ENCODE data around the gene KCP.

KCP gene

GRCh38 chr7:128886391-128887168, 23.9 kb downstream of the KCP start:
- DNase-seq (ENCODE audit: low read depth): no peak

DNA sequence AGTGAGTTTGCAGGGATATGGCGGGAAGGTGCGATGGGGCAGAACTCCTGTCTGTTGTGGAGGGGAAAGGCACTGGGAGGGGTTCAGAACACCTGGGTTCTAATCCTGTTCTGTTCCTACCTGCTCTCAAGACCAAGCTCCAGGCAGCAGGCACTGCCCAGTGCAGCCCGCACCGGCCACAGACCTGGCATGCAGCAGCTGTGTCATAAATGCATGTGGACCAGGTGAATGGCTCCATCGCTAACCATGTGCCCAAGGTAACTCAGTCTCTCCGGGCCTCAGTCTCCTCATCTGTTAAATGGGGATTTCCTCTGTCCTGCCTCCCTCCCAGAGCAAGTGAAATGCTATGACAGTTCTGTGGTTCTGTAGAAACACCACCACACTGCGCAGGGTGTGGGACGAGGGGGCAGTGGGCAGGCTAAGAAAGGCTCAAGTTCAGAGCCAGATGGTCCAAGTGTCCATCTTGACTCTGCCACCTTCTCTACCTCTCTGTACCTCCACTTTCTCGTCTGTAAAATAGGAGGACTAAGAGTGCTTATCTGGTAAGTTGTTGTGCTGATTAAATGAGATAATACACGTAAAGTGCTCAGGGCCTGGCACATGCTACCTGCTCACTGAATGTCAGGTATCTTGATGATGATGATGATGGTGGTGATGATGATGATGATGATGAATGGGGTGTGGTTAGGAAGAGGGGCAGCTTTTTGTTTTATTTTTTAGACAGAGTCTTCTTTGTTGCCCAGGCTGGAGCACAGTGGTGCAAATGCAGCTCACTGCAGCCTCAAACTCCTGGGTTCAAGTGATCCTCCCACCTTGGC, 24.9 kb downstream of the KCP start:
- no peak for DNase-seq (ENCODE audit: low read depth)

GRCh38 chr7:128884561-128885369, 25.7 kb downstream of the KCP start:
- no peak for DNase-seq (ENCODE audit: low read depth)

DNA sequence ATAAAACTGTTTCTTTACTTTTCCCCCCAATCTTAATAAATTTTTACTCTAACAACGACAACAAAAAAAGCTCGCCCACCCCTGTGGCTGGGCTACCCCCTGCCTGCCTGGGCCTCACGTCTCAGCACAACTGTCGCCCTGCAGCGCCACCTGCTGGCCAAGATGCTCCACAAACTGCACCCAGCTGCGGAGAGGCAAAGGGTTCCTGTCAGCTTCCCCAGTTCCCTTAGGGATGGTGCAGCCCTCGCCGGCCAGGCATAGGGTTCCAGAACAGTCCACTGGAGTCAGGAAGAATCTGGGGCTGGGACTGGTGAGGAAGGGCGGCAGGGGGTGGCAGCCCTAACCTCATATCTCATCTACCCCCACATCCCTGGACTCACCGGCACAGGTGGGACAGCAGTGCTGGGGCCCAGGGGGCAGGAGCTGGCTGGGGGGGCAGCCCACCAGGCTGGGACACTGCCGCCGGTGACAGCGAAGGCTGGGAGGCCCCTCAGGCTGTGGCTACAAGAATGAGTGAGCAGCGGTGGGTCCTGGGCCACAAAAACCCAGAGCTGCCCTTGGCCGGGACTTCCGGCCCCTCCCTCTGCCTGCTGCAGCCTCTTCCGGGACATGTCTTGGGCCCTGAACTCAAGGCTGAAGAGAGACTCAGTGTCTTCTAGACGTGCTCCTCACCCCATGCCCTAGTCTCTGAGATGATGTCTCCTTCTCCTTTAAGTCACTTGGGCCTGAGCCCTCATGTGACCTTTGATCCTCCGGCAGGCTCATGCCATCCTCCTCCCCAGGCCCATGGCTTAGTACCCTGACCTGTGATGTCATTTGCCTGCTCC, 26.7 kb downstream of the KCP start:
- DNase-seq (ENCODE audit: low read depth): no peak

GRCh38 chr7:128882134-128882533, 28.4 kb downstream of the KCP start:
- no peak for DNase-seq (ENCODE audit: low read depth)

DNA sequence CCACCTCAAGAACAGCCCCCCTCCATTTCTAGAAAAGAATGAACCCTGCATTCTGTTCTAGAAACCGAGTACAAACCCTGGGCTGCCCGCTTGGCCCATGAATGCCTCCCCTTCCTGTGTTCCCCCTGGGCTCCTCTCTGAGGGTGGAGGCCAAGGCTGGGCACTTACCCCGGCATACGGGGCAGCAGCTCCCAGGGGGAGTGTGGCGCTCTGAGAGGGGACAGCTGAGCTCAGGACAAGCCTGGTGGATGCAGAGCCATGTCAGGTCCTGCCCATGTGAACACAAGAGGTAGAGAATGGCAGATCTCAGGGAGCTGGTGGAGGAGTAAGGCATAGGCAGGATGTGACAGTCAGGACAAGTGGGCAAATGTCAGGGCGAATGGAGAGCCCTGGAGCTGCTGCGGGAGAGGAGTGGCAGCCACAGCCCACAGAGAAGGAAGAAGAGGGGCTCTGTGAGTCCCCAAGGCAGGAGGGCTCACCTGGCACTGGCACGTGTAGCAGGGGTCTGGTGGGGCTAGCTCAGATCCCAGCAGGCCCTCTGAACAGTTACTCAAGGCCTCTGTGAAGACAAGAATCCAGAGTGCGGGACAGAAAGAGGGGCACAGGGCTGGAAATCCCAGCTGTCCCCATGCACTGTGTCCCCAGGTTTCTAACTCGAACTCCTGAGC, 28.9 kb downstream of the KCP start:
- no peak for DNase-seq (ENCODE audit: low read depth)

GRCh38 chr7:128880791-128881457, 29.6 kb downstream of the KCP start:
- DNase-seq (ENCODE audit: low read depth): no peak

GRCh38 chr7:128879939-128880746, 30.4 kb downstream of the KCP start:
- no peak for DNase-seq (ENCODE audit: low read depth)

DNA sequence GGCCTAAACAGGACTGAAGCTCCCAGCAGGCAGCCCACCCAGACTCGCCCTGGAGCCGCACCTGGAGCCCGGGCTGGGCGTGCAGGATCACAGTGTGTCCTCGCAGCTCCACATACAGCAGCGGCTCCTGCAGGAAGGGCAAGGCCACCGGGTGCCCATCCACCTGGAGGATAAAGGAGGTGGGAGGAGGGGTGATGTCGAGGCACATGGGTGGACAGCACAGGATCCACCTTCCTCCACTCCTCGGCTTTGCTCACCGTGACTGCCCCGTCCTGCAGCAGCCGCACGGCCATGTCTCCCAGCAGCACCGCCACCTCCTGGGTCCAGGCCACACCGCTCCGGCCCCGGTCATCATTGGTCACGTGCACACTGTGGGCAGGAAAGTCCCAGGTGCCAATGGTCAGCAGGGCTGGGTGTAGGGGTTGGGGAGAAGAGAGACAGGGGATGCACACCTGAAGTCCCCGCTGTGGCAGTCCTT, 31.0 kb downstream of the KCP start:
- no peak for DNase-seq (ENCODE audit: low read depth)

DNA sequence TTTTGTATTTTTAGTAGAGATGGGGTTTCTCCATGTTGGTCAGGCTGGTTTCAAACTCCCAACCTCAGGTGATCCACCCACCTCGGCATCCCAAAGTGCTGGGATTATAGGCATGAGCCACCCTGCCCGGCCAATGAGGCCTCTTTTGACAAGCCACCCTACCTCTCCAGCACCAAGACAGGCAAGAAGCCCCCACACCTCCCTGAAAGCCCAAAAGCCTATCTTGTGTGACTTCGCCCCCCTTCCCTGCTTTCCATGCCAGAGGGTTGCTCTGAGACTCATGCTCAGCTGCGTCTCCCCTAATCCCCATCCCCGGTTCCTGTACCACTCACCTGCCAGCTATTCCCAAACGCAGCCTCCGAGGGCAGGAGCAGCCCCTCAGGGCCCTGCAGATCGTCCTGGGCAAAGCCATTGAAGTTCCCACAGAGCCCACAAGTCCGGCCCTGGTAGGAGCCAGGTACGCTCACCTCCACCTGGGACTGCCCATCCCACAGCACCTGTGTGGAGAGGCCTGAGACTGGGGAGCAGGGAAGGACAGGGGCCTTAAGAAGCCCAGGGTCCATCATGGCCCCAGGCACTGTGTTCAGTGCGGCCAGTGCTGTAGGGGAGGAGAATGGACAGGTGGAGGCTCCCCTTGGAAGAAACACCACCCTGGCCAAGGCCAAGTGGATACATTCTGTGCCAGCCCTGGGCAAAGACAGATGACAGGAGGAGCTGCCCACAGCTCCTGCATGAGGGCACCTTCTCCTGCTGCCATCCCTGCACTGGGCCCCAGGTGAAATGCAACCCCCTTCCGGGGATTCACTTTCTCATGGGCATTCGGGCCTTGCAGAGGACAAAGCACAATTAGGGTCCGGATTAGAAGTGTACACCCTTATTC, 32.0 kb downstream of the KCP start:
- DNase-seq (ENCODE audit: low read depth): no peak

- DNase-seq (ENCODE audit: low read depth): no peak
Measured at GRCh38 chr7:128877756-128878120, 32.8 kb downstream of the KCP start.

GRCh38 chr7:128876978-128877755, 33.3 kb downstream of the KCP start:
- DNase-seq (ENCODE audit: low read depth): no peak

DNA sequence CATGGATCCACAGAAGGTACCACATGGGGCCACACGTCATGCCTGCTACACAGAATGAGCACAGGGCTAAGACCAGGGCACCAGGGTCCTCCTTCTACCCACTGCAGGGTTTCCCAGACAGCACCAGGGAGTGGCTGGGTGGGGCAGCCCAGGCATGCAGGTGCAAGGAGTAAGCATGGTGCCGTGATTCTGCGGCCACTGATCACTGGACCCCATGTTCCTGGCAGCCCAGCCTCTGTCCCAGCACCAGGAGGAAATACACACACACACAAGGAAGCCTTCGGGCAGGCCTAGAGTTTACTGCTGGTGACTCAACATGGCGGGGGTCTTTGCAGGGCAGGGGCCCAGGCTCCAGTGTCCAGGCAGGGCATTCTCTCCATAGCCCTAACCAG, 33.9 kb downstream of the KCP start:
- DNase-seq (ENCODE audit: low read depth): no peak

- DNase-seq (ENCODE audit: low read depth): no peak
Measured at GRCh38 chr7:128876127-128876526, 34.4 kb downstream of the KCP start.

GRCh38 chr7:128875523-128875948, 35.0 kb downstream of the KCP start:
- DNase-seq (ENCODE audit: low read depth): no peak

GRCh38 chr7:128874140-128875031, 36.1 kb downstream of the KCP start:
- no peak for DNase-seq (ENCODE audit: low read depth)

- DNase-seq (ENCODE audit: low read depth): no peak
Measured at GRCh38 chr7:128873234-128873633, 37.3 kb downstream of the KCP start.

Data from fibroblast of the conjunctiva (primary cell).